HEK293 (cell line): ENCODE results near the gene ABCB9.

Source experiments
- CTCF ChIA-PET: fragments of 350-600 bp; formaldehyde crosslinking; extraction: SDS; loops from one replicate; lab custom pipeline; 2021; ENCODE audit warnings: antibody characterized with exemption; lab: Yijun Ruan, JAX
- POLR2A ChIA-PET: fragments of 300-600 bp; formaldehyde crosslinking; extraction: SDS; loops from one replicate; lab custom pipeline; 2020; ENCODE audit warnings: antibody characterized with exemption, inconsistent platforms; lab: Yijun Ruan, JAX
- H3K27ac ChIP-seq: fragments of 200-500 bp; sonication (Bioruptor generic); 2 replicates; pipeline ENCODE4 v1.5.1; 2014; ENCODE audit warnings: low read depth, low read length, control low read depth, inconsistent platforms; ENCODE audit errors: extremely low read depth
- H3K36me3 ChIP-seq, 2 experiments: fragments of 200-500 bp in 1 of 2; sonication (Bioruptor generic) in 1 of 2; 1 replicate in 1 of 2; 2 replicates in 1 of 2; pipeline ENCODE4 v1.5.1; 2014 to 2017; ENCODE audit warnings: inconsistent platforms in 2 of 2, low read length in 2 of 2; ENCODE audit not compliant: control insufficient read depth in 2 of 2, insufficient read depth in 1 of 2
- H3K4me1 ChIP-seq: fragments of 200-500 bp; sonication (Bioruptor generic); 2 replicates; pipeline ENCODE4 v1.5.1; 2014; ENCODE audit warnings: mild to moderate bottlenecking, low read length, inconsistent platforms; ENCODE audit not compliant: control insufficient read depth, insufficient read depth
- H3K4me3 ChIP-seq: 2 replicates; pipeline ENCODE4 v1.5.1; 2011; ENCODE audit warnings: low read depth, mild to moderate bottlenecking, control low read depth, low read length, moderate library complexity
- H3K9me3 ChIP-seq: fragments of 200-500 bp; sonication (Bioruptor generic); 2 replicates; pipeline ENCODE4 v1.5.1; 2014; ENCODE audit warnings: low read depth, low read length, inconsistent platforms; ENCODE audit not compliant: control insufficient read depth, insufficient read depth
- BCL6B ChIP-seq: fragments of 450-650 bp; formaldehyde crosslinking; IDR thresholded peaks from 2 replicates; pipeline ENCODE4 v1.5.1; 2017; ENCODE audit warnings: missing biosample characterization, missing genetic modification characterization
- HIC1 ChIP-seq: fragments of 450-650 bp; formaldehyde crosslinking; IDR thresholded peaks from 2 replicates; pipeline ENCODE4 v1.5.1; 2016; ENCODE audit warnings: missing biosample characterization, missing genetic modification characterization
- KLF10 ChIP-seq: fragments of 450-650 bp; IDR thresholded peaks from 2 replicates; pipeline ENCODE4 v1.5.1; 2018; ENCODE audit warnings: missing biosample characterization, mild to moderate bottlenecking, missing genetic modification characterization
- KLF7 ChIP-seq: fragments of 450-650 bp; formaldehyde crosslinking; IDR thresholded peaks from 2 replicates; pipeline ENCODE4 v1.5.1; 2016; ENCODE audit warnings: missing biosample characterization, missing genetic modification characterization, borderline replicate concordance
- MZF1 ChIP-seq: fragments of 450-650 bp; formaldehyde crosslinking; IDR thresholded peaks from 2 replicates; pipeline ENCODE4 v1.5.1; 2017; ENCODE audit warnings: missing biosample characterization, missing genetic modification characterization, borderline replicate concordance
- PATZ1 ChIP-seq: fragments of 450-650 bp; formaldehyde crosslinking; IDR thresholded peaks from 2 replicates; pipeline ENCODE4 v1.5.1; 2016; ENCODE audit warnings: missing biosample characterization, missing genetic modification characterization
- TRIM28 ChIP-seq: IDR thresholded peaks from 2 replicates; pipeline ENCODE4 v1.6.1; 2011; ENCODE audit warnings: low read length, control low read depth, borderline replicate concordance
- YY1 ChIP-seq: fragments of 450-650 bp; formaldehyde crosslinking; IDR thresholded peaks from 2 replicates; pipeline ENCODE4 v1.5.1; 2018; ENCODE audit warnings: missing biosample characterization, missing genetic modification characterization
- ZBTB1 ChIP-seq: fragments of 450-650 bp; formaldehyde crosslinking; IDR thresholded peaks from 2 replicates; pipeline ENCODE4 v1.5.1; 2016; ENCODE audit warnings: missing biosample characterization, missing genetic modification characterization
- ZBTB17 ChIP-seq: fragments of 450-650 bp; formaldehyde crosslinking; IDR thresholded peaks from 2 replicates; pipeline ENCODE4 v1.5.1; 2016; ENCODE audit warnings: missing biosample characterization, missing genetic modification characterization
- ZBTB8A ChIP-seq: fragments of 450-650 bp; formaldehyde crosslinking; IDR thresholded peaks from 2 replicates; pipeline ENCODE4 v1.5.1; 2016; ENCODE audit warnings: missing biosample characterization, missing genetic modification characterization
- ZFP69B ChIP-seq: fragments of 450-650 bp; formaldehyde crosslinking; IDR thresholded peaks from 2 replicates; pipeline ENCODE4 v1.5.1; 2016; ENCODE audit warnings: missing biosample characterization, missing genetic modification characterization
- ZNF138 ChIP-seq: fragments of 450-650 bp; formaldehyde crosslinking; IDR thresholded peaks from 2 replicates; pipeline ENCODE4 v1.5.1; 2016; ENCODE audit warnings: missing biosample characterization, missing genetic modification characterization, borderline replicate concordance
- ZNF23 ChIP-seq: fragments of 450-650 bp; formaldehyde crosslinking; IDR thresholded peaks from 2 replicates; pipeline ENCODE4 v1.5.1; 2016; ENCODE audit warnings: missing biosample characterization, missing genetic modification characterization, borderline replicate concordance
- ZNF449 ChIP-seq: fragments of 450-650 bp; formaldehyde crosslinking; IDR thresholded peaks from 2 replicates; pipeline ENCODE4 v1.5.1; 2017; ENCODE audit warnings: missing biosample characterization, mild to moderate bottlenecking, missing genetic modification characterization, moderate library complexity
- ZNF518A ChIP-seq: fragments of 450-650 bp; formaldehyde crosslinking; conservative IDR thresholded peaks from 2 replicates; pipeline ENCODE4 v1.5.1; 2016; ENCODE audit warnings: low read depth, missing biosample characterization, missing genetic modification characterization
- ZNF621 ChIP-seq: fragments of 450-650 bp; formaldehyde crosslinking; IDR thresholded peaks from 2 replicates; pipeline ENCODE4 v1.5.1; 2017; ENCODE audit warnings: missing biosample characterization, missing genetic modification characterization
- ZNF639 ChIP-seq: fragments of 450-650 bp; formaldehyde crosslinking; IDR thresholded peaks from 2 replicates; pipeline ENCODE4 v1.5.1; 2016; ENCODE audit warnings: missing biosample characterization, missing genetic modification characterization
- ZNF677 ChIP-seq: fragments of 450-650 bp; IDR thresholded peaks from 2 replicates; pipeline ENCODE4 v1.5.0; 2018; ENCODE audit warnings: missing biosample characterization, mild to moderate bottlenecking, missing genetic modification characterization, moderate library complexity
- ZNF776 ChIP-seq: fragments of 450-650 bp; formaldehyde crosslinking; IDR thresholded peaks from 2 replicates; pipeline ENCODE4 v1.5.0; 2017; ENCODE audit warnings: missing biosample characterization, missing genetic modification characterization, borderline replicate concordance
- ZNF837 ChIP-seq: fragments of 450-650 bp; formaldehyde crosslinking; IDR thresholded peaks from 2 replicates; pipeline ENCODE4 v1.5.1; 2016; ENCODE audit warnings: missing biosample characterization, missing genetic modification characterization

The ABCB9 gene

GRCh38 chr12:122895320-122895703 lies 71.0 kb downstream of the ABCB9 start (continued):
- TF ChIP-seq ZNF518A (tag by site-specific recombination) (no peak), KLF10 (tag by site-specific recombination) (no peak), MZF1 (tag by site-specific recombination) (0 out of 2 replicates have a peak, but pooled peaks have one; percentile 25), TRIM28 (no peak)

GRCh38 chr12:122894193-122895121 lies 71.8 kb downstream of the ABCB9 start:
- H3K4me1 ChIP-seq: peaks cover 13% of the 10 kb centered on the region
- H3K4me3 ChIP-seq: peak overlapping the region; percentile 67
- ChIA-PET POLR2A (interaction anchor here (0.7 to 0.8 kb wide), 2 partner anchors 338 to 1294 kb away, joined by 3 to 9 read pairs; partner anchors contain the start of genes MPHOSPH9 and MTRFR), CTCF (interaction anchor here (0.6 to 2.1 kb wide), 6 partner anchors 11 to 102 kb away, joined by 3 to 11 read pairs (median 4); no protein-coding TSS in a partner anchor)
- no peaks in the 10 kb centered on the region for H3K36me3 ChIP-seq
- H3K9me3 ChIP-seq: no peaks in the 10 kb centered on the region
- peak overlapping the region; percentile 63; the same call in 1 of the 2 replicates for H3K27ac ChIP-seq
- TF ChIP-seq ZNF639: no peak
- TF ChIP-seq ZNF449 (tag by site-specific recombination): no peak
- no peak for TF ChIP-seq ZNF837 (tag by site-specific recombination)
- 0 out of 2 replicates have a peak, but pooled peaks have one; percentile 14 for TF ChIP-seq PATZ1
- TF ChIP-seq ZNF621 (tag by site-specific recombination): no peak
- TF ChIP-seq ZFP69B (tag by site-specific recombination): peak; percentile 38; the same call in 1 of the 2 replicates
- no peak for TF ChIP-seq ZNF677 (tag by site-specific recombination)
- TF ChIP-seq HIC1 (tag by site-specific recombination): peak; percentile 58; the same call in 1 of the 2 replicates
- no peak for TF ChIP-seq ZNF23 (tag by site-specific recombination)
- TF ChIP-seq YY1 (tag by site-specific recombination): no peak
- no peak for TF ChIP-seq ZBTB8A (tag by site-specific recombination)
- TF ChIP-seq ZBTB1: no peak
- TF ChIP-seq KLF7: no peak
- TF ChIP-seq ZBTB17 (tag by site-specific recombination): peak; percentile 51
- TF ChIP-seq BCL6B: no peak
- TF ChIP-seq ZNF138 (tag by site-specific recombination): no peak
- no peak for TF ChIP-seq ZNF776
